ENCODE results near the gene RBM28. TPM values are rescaled to one million over a fixed set of nuclear protein-coding genes. Genes with fewer than 3 reads are reported as not detected.

Gene RBM28
- total RNA-seq, 1 donor from 2014 or later: 45.9 TPM

DNA sequence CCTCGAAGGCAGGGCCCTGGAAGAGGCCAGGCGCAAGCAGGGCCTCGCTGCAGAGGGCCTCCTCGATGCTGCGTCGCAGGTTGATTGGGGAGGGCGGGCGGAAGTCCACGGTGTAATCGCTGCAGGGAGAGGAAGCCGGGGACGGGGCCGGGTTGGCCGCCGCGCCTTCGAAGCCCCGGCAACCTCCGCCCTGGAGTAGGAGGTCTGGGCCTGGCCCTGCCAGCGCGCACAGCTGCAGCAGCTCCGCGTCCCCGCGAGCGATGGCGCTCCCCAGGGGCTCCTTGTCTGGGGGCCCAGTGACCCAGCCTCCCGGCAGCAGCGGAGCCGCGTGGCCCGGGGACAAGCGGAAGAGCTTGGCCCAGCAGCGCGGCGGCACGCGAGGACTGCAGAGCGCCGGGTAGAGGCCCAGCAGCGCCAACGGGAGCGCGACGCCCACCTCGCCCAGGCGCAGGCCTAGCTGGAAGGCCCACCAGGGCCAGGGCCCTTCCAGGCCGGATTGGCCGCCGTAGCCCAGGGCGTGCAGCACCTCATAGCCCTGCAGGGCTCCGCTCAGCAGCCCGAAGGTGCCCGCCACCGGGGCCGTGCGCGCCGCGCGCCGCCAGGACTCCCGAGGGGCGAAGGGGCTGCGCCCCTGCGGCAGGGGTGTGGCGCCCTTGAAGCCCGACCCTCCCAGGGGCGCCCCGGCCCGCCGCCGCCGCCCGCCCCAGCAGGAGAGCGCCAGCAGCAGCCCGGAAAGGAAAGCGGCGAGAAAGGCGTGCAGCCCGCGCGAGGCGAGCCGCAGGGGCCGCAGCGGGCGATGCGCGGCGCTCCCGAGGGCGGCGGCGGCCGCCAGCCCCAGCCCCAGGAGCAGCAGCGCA is 7.8 kb upstream of the RBM28 start:
- intact Hi-C loops (cut with micrococcal nuclease): no loop called here

DNA sequence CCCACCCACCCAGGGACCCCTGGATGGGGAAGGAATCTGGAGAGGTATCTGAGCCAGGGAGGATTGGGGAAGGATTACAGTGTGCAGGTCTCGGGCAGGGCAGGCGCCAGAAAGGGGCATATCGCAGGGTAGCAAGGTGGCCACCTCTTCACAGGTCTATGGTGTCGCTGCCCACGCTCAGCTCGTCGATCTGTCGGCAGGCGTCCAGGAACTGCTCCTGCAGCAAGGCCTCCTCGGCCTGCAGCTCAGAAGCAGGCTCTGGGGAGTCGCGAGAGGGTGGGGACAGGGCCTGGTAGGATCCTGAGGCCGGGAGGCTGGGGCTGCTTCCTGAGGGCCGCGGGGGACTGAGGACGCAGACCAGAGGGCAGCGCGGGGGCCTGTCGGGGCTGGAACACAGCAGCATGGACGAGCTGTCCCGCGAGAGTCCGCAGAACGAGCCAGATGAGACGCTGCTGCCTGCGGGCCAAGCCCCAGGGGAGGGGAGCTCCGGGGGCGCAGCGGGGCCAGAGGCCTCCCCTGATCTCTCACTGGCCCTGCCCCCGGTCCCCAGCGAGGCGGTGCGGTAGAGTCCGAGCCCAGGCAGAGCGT is 7.1 kb upstream of the RBM28 start:
- intact Hi-C loops (cut with micrococcal nuclease): no loop called here

- intact Hi-C loops (cut with micrococcal nuclease): no loop called here
Measured at GRCh38 chr7:128349466-128349825, 5.7 kb upstream of the RBM28 start.

- intact Hi-C loops (cut with micrococcal nuclease): loop anchor here (1.0 kb wide), 2 partner anchors 40 to 112 kb away; no protein-coding TSS in a partner anchor
Measured at GRCh38 chr7:128347647-128348097, 4.0 kb upstream of the RBM28 start.

DNA sequence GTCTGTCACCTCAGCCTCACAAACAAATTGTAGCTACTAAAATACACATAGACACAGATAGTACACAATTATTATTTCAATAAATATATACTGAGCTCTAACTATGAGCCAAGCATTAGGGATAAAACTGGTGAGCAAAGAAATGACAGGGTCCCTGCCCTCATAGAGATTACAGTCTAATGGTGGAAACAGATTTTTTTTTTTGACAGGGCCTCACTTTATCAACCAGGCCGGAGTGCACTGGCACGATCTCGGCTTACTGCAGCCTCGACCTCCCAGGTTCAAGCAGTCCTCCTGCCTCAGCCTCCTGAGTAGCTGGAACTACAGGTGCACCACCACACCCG is 695 bp upstream of the RBM28 start:
- intact Hi-C loops (cut with micrococcal nuclease): loop anchor here (5.0 kb wide), 1 partner anchor 63 kb away; the partner anchor contains the start of gene IMPDH1

- intact Hi-C loops (cut with micrococcal nuclease): loop anchor here (5.0 kb wide), 1 partner anchor 66 kb away; the partner anchor contains the start of gene IMPDH1
Measured at GRCh38 chr7:128341733-128342132, 2.0 kb downstream of the RBM28 start.

- intact Hi-C loops (cut with micrococcal nuclease): no loop called here
Measured at GRCh38 chr7:128335730-128336129, 8.0 kb downstream of the RBM28 start.

- intact Hi-C loops (cut with micrococcal nuclease): loop anchor here (5.0 kb wide), 1 partner anchor 187 kb away; no protein-coding TSS in a partner anchor
Measured at GRCh38 chr7:128324368-128324680, 19.4 kb downstream of the RBM28 start.

GRCh38 chr7:128323459-128324367 is 20.0 kb downstream of the RBM28 start:
- intact Hi-C loops (cut with micrococcal nuclease): loop anchor here (5.0 kb wide), 1 partner anchor 186 kb away; no protein-coding TSS in a partner anchor

GRCh38 chr7:128323040-128323439 is 20.7 kb downstream of the RBM28 start:
- intact Hi-C loops (cut with micrococcal nuclease): loop anchor here (5.0 kb wide), 1 partner anchor 186 kb away; no protein-coding TSS in a partner anchor

DNA sequence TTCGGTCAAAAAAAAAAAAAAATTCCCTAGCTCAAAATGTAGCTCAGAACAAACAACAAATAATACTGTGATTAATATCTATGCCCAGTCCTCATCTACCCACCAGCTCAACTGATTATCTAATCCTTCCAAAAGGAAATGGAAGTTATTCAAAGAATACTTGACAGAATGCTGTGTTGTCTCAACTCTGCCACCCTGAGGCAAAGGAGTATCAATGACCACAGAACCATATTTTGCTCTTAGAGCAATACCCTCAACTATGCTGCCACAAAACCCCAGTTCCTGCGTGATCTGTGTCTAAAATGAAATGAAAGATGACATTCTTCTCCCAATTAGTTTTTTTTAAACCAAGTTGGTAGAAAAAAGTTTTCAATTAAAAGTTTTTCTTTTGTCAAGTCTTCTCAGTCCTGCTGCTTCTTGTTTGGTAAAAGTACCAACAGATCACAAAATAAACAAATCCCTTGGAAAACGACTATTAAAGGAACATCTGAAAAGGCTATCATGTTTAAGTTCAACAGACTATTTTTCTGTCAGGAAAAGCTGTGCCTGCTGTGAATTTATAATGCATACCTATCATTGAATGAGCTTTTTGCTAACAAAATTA is 21.6 kb downstream of the RBM28 start:
- intact Hi-C loops (cut with micrococcal nuclease): loop anchor here (5.0 kb wide), 1 partner anchor 185 kb away; no protein-coding TSS in a partner anchor

DNA sequence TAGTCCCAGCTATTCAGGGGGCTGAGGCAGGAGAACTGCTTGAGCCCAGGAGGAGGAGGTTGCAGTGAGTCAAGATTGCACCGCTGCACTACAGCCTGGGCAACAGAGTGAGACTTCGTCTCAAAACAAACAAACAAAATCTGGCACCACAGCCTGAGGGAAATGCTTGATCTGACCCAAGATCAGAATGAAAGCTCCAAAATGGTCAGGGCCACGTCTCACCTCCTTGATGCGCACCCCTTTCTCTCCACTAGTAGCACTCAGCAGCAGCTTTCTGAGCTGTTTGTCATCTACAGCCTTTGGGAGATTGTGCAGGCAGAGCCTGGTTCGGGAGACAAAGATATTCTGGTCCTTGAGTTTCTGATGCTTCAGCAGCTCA is 22.7 kb downstream of the RBM28 start:
- intact Hi-C loops (cut with micrococcal nuclease): loop anchor here (5.0 kb wide), 1 partner anchor 184 kb away; no protein-coding TSS in a partner anchor

GRCh38 chr7:128318691-128319090 is 25.0 kb downstream of the RBM28 start:
- intact Hi-C loops (cut with micrococcal nuclease): no loop called here

DNA sequence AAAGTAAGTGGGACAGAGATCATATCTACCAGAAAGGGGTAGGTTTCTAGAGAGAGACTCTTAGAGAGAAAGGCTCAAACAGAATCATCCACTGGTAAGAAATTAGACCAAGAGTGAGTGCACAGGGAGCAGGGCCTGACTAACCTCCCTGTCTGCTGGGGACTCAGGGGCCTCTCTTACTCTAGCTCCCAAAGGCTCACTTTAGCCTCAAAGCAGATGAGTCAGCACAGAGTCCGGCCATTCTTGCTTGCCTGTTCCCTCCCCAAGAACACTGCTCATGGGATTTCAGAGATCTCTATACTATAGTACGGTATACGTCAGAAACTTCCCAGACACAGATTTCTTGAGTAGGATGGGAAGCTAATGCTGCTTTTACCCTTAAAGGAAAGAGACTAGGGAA is 32.7 kb downstream of the RBM28 start:
- intact Hi-C loops (cut with micrococcal nuclease): no loop called here

DNA sequence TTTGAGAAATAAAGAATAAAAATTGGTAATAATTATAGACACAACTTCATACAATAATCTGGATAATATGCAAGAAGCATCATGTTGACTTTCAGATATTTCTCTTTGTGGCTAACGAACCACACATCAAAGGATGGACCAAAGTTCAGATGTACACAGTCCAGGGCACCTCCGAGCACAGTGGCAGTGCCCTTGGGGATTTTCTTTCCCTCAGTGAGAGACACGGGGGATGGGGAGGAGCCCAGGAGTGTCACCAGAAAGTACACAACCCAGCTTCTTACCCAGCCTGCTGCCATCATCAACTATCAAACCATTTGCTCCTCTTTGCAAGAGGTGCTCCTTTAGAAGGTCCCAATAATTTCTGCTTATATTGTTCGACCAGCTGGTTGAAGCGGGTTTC is 33.2 kb downstream of the RBM28 start:
- intact Hi-C loops (cut with micrococcal nuclease): no loop called here

GRCh38 chr7:128309976-128310375 is 33.7 kb downstream of the RBM28 start:
- intact Hi-C loops (cut with micrococcal nuclease): no loop called here

- intact Hi-C loops (cut with micrococcal nuclease): no loop called here
Measured at GRCh38 chr7:128309124-128309523, 34.6 kb downstream of the RBM28 start.

GRCh38 chr7:128307061-128307460 is 36.6 kb downstream of the RBM28 start:
- intact Hi-C loops (cut with micrococcal nuclease): no loop called here

DNA sequence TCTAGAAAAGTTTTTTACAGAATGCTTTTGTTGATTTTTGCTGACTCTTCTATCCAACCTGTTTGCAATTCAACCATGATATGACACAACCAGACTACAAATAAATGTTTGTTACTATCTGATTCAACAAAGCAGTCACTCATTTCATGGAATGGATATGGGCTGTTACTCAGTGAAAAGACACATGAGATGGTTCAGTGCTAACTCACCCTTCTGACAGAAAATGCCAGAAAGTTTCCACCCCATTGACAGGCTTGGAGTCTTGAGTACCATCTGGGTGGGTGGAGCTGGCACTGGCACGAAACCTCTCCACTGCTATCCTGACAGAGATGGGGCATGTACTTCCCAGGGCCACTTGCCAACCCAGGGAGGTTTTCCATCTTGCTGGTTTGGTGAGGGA is 39.5 kb downstream of the RBM28 start:
- intact Hi-C loops (cut with micrococcal nuclease): no loop called here

GRCh38 chr7:128303643-128304042 is 40.1 kb downstream of the RBM28 start:
- intact Hi-C loops (cut with micrococcal nuclease): no loop called here

GRCh38 chr7:128303133-128303532 is 40.6 kb downstream of the RBM28 start:
- intact Hi-C loops (cut with micrococcal nuclease): no loop called here

All from T-helper 2 cell treated with Interferon-gamma antibody and Interleukin-4, amounts not matched to agents 100 ng/mL and 5 ng/mL, for 36 hours (primary cell).